Measurements from ENCODE around the gene KAT2A. TPM values are rescaled to one million over a fixed set of nuclear protein-coding genes. Genes with fewer than 3 reads are reported as not detected.

The KAT2A gene
- total RNA-seq, 1 experiment from 2014 or later: 41.2 TPM

DNA sequence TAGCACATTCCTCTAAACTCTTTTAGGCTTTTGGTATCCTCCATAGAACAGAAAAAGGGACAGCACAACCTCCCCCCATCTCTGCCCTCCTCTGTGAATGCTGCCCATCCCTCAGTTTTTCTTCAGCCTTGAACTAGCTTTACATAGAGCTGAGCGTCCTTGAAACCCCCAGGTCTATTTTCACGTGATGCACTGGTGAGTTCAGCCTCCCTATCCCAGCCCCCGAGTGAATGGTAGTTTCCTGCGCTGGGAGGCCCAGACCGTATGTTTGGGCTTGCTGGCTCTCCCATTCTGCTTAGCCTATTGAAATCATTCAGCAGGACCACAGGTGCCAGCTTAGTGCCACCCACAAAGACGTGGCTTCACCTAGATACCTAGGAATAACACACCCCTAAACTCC, 45.4 kb downstream of the KAT2A start:
- BruUV-seq (replicated peaks): no TSS peak
- no peak overlapping the region for H3K9ac ChIP-seq (ENCODE audit: low read length)
- ChIA-PET CTCF (no interaction called here), RAD21 (ENCODE audit: low non-redundant PET in 1 of 2, low total read pairs in 2 of 2, uncharacterized antibody in 2 of 2, unreplicated experiment in 2 of 2) (no interaction called here), POLR2A (no interaction called here)
- no peaks in the 10 kb centered on the region for H3K27me3 ChIP-seq (ENCODE audit: insufficient read depth, low read length)
- H4K20me1 ChIP-seq (ENCODE audit: insufficient read depth): no peaks in the 10 kb centered on the region
- DNase-seq (ENCODE audit: low read depth, low spot score) (no peak), ATAC-seq (no peak)
- H3K4me1 ChIP-seq (ENCODE audit: control insufficient read depth in 1 of 2, insufficient read depth in 2 of 2, low read length in 2 of 2): no peaks in the 10 kb centered on the region; a peak in 1 of 4 replicates
- no peaks in the 10 kb centered on the region for H3K36me3 ChIP-seq (ENCODE audit: control insufficient read depth in 1 of 2, insufficient read depth in 2 of 2, low read length in 2 of 2)
- no peak overlapping the region for H3K27ac ChIP-seq (ENCODE audit: low read depth, low read length)
- no peak for TF ChIP-seq ZFX (IDR thresholded peaks at IDR 0.05)
- H2AFZ ChIP-seq (ENCODE audit: low read depth, low read length, poor library complexity, severe bottlenecking): no peak overlapping the region
- no peak overlapping the region for H3K4me2 ChIP-seq (ENCODE audit: low read length)
- no peaks in the 10 kb centered on the region for H3K9me3 ChIP-seq (ENCODE audit: control insufficient read depth in 1 of 2, insufficient read depth in 1 of 2, low read depth in 1 of 2, low read length in 2 of 2)
- no peaks in the 10 kb centered on the region for H3K9me2 ChIP-seq (ENCODE audit: insufficient read depth)
- intact Hi-C loops (cut with micrococcal nuclease): no loop called here
- H3K79me2 ChIP-seq (ENCODE audit: insufficient read depth, low read length): no peaks in the 10 kb centered on the region
- no peak overlapping the region for H3K4me3 ChIP-seq (replicated peaks in 1 of 2; ENCODE audit: low read depth in 1 of 2, low read length in 2 of 2)

DNA sequence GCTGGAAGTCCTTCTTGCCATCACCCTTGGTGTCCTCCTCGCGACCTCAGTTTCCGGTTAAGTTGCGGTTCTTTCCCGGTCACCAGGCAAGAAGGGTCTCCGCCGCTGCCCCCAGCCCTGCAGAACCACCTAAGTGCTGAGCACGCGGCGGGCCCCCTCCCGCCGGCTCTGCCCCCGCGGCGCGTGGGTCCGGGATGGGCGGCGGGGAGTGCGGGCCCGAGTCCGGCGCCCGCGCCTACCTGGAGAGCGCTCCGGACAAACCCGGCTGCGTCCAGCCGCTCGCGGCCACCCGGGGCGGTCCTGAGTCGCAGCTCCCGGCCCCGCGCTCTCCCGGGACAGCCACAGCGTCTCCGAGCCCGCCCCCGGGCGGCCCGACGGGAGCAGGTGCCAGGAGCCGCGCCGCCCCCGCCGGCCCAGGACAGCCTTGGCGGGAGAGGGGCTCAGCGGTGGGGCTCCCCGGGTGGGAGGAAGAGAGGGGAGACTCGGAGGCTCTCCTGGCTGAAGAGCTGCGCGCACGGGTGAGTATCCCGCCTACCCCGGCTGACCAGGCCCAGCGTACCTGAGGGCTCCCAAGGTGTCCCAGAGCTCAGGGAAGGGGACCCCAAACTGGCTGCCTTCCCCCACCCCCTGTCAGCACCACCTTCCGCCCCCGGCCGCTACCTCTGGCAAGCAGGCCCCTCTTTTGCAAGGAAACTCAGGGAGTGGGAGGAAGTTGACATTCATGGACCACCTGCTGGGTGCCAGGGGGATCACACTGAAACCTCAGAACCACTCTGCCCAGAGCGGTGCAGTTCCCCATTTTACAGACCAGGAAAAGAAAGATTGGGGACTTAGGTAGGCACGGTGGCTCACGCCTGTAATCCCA, 48.6 kb downstream of the KAT2A start:
- CTCF ChIA-PET: no interaction called here
- H3K79me2 ChIP-seq (ENCODE audit: insufficient read depth, low read length): no peaks in the 10 kb centered on the region
- H3K9ac ChIP-seq (ENCODE audit: low read length): no peak overlapping the region
- H3K4me2 ChIP-seq (ENCODE audit: low read length): no peak overlapping the region
- H3K36me3 ChIP-seq (ENCODE audit: control insufficient read depth in 1 of 2, insufficient read depth in 2 of 2, low read length in 2 of 2): no peaks in the 10 kb centered on the region
- DNase-seq (ENCODE audit: low read depth, low spot score): no peak
- H3K9me3 ChIP-seq (ENCODE audit: control insufficient read depth in 1 of 2, insufficient read depth in 1 of 2, low read depth in 1 of 2, low read length in 2 of 2): no peaks in the 10 kb centered on the region
- intact Hi-C loops (cut with micrococcal nuclease): no loop called here
- H3K27ac ChIP-seq (ENCODE audit: low read depth, low read length): no peak overlapping the region
- H3K9me2 ChIP-seq (ENCODE audit: insufficient read depth): no peaks in the 10 kb centered on the region
- ATAC-seq: no peak
- POLR2A ChIA-PET: no interaction called here
- H3K4me1 ChIP-seq (ENCODE audit: control insufficient read depth in 1 of 2, insufficient read depth in 2 of 2, low read length in 2 of 2): peaks cover 0 to 1% of the 10 kb centered on the region in 2 experiments; a peak in 1 of 4 replicates
- RAD21 ChIA-PET (ENCODE audit: low non-redundant PET in 1 of 2, low total read pairs in 2 of 2, uncharacterized antibody in 2 of 2, unreplicated experiment in 2 of 2): no interaction called here
- H3K27me3 ChIP-seq (ENCODE audit: insufficient read depth, low read length): no peaks in the 10 kb centered on the region
- no peak overlapping the region for H3K4me3 ChIP-seq (replicated peaks in 1 of 2; ENCODE audit: low read depth in 1 of 2, low read length in 2 of 2)
- TF ChIP-seq, protein P1, sequence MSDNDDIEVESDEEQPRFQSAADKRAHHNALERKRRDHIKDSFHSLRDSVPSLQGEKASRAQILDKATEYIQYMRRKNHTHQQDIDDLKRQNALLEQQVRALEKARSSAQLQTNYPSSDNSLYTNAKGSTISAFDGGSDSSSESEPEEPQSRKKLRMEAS (IDR thresholded peaks at IDR 0.05): no peak
- TF ChIP-seq YY1 (IDR thresholded peaks at IDR 0.05; ENCODE audit: extremely low read depth, insufficient replicate concordance, low read depth, low read length): no peak
- H4K20me1 ChIP-seq (ENCODE audit: insufficient read depth): no peaks in the 10 kb centered on the region
- BruUV-seq (replicated peaks): no TSS peak
- no peak overlapping the region for H2AFZ ChIP-seq (ENCODE audit: low read depth, low read length, poor library complexity, severe bottlenecking)
